Measurements from ENCODE around the gene MAST4.

The MAST4 gene

DNA sequence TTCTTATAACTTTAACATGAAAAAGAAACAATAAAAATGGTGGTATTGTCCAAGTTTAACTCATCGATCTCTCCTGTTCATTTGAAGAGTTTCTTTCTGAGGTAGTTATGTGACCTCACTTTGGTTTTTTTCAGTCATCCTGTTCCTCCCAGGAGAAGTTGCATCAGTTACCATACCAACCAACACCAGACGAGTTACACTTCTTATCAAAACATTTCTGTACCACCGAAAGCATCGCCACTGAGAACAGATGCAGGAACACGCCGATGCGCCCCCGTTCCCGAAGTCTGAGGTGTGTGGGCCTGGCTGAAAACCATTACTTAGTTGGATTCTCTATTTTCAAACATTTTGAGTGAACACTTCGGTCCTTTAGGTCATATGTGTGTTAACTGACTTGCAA lies 504.1 kb downstream of the MAST4 start:
- H3K27ac Mint-ChIP-seq, result no peak overlapping the region
- H3K4me1 Mint-ChIP-seq, result peaks cover 16% of the 10 kb centered on the region
- H3K36me3 Mint-ChIP-seq (ENCODE audit: low read depth), result peaks cover 20% of the 10 kb centered on the region
- no peaks in the 10 kb centered on the region for H3K9me3 Mint-ChIP-seq
- TF ChIP-seq, protein P1, sequence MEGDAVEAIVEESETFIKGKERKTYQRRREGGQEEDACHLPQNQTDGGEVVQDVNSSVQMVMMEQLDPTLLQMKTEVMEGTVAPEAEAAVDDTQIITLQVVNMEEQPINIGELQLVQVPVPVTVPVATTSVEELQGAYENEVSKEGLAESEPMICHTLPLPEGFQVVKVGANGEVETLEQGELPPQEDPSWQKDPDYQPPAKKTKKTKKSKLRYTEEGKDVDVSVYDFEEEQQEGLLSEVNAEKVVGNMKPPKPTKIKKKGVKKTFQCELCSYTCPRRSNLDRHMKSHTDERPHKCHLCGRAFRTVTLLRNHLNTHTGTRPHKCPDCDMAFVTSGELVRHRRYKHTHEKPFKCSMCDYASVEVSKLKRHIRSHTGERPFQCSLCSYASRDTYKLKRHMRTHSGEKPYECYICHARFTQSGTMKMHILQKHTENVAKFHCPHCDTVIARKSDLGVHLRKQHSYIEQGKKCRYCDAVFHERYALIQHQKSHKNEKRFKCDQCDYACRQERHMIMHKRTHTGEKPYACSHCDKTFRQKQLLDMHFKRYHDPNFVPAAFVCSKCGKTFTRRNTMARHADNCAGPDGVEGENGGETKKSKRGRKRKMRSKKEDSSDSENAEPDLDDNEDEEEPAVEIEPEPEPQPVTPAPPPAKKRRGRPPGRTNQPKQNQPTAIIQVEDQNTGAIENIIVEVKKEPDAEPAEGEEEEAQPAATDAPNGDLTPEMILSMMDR (IDR thresholded peaks at IDR 0.05; ENCODE audit: unreplicated experiment in 3 of 3), result no peak
- H3K27me3 Mint-ChIP-seq (ENCODE audit: low read depth), result no peaks in the 10 kb centered on the region
- no peak overlapping the region for H3K4me3 Mint-ChIP-seq

DNA sequence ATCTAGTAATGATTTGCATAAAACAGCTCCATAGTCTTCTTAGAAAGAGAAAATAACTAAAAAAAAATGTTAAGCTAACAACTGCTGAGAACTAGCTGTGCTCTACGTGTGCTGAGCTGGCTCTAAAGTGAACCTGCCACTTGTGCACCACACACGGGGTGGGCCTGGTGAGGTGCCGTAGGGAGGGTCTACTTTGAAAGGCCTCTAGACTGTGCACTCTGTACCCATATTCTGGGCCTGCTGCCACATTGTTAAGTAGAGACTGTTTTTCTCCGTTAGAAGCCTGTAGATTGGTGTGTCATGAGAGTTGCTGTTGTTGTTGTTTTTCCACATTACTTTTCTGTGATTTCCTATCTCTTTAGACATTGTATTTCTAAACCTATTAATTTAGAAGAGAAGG lies 506.5 kb downstream of the MAST4 start:
- Mint-ChIP-seq H3K27ac (no peak overlapping the region), H3K9me3 (no peaks in the 10 kb centered on the region)
- TF ChIP-seq, protein P1 (IDR thresholded peaks at IDR 0.05; ENCODE audit: unreplicated experiment in 3 of 3), result no peak

DNA sequence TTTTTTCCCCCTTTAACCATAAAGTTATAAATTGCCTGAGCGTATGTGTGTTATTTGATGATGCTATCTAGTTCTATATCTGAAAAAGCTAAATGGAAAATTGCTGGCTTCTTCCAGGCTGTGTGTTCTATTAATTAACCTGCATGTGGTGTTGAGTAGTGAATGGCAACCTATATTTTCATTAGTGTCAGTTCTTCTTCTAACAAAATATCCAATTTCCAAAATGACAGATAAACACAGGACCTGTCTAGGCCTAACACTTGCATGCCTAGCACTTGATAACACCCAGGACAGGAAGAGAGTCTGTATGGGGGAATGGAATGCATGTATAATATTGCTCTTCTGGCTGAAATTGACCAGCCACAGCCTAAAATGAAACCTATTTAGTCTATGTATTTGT lies 508.7 kb downstream of the MAST4 start:
- H3K4me1 Mint-ChIP-seq, result peaks cover 5% of the 10 kb centered on the region
- peaks cover 32% of the 10 kb centered on the region for H3K36me3 Mint-ChIP-seq (ENCODE audit: low read depth)
- no peaks in the 10 kb centered on the region for H3K27me3 Mint-ChIP-seq (ENCODE audit: low read depth)
- no peak overlapping the region for H3K4me3 Mint-ChIP-seq
- no peak overlapping the region for H3K27ac Mint-ChIP-seq
- H3K9me3 Mint-ChIP-seq, result no peaks in the 10 kb centered on the region
- TF ChIP-seq, protein P1 (IDR thresholded peaks at IDR 0.05; ENCODE audit: unreplicated experiment in 3 of 3), result no peak

More for the DNA sequence above, 506.5 kb downstream of the MAST4 start:
- Mint-ChIP-seq H3K36me3 (ENCODE audit: low read depth) (peaks cover 32% of the 10 kb centered on the region), H3K4me1 (peaks cover 8% of the 10 kb centered on the region), H3K4me3 (no peak overlapping the region), H3K27me3 (ENCODE audit: low read depth) (no peaks in the 10 kb centered on the region)

DNA sequence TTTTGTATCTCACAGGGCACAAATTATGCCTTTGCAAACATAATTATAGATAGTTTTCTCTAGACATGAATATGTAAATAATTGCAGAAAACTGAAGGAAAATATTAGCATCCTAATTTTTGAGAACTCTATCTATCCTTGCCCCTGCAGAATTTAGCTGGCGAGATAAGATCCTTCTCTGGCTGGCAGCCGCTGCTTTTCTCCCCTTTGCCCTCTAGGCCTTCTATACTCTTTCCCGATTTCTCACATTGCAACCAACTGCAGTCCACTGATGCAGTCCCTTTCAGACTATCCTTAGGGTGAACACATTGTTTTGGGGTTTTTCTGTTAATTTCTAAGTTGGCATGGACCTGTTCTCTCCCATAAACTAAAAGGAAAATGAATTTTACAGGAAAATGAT lies 509.1 kb downstream of the MAST4 start:
- Mint-ChIP-seq H3K36me3 (ENCODE audit: low read depth) (peaks cover 32% of the 10 kb centered on the region), H3K27ac (no peak overlapping the region), H3K27me3 (ENCODE audit: low read depth) (no peaks in the 10 kb centered on the region), H3K4me1 (peaks cover 5% of the 10 kb centered on the region), H3K9me3 (no peaks in the 10 kb centered on the region), H3K4me3 (no peak overlapping the region)
- TF ChIP-seq, protein P1 (IDR thresholded peaks at IDR 0.05; ENCODE audit: unreplicated experiment in 3 of 3), result no peak

DNA sequence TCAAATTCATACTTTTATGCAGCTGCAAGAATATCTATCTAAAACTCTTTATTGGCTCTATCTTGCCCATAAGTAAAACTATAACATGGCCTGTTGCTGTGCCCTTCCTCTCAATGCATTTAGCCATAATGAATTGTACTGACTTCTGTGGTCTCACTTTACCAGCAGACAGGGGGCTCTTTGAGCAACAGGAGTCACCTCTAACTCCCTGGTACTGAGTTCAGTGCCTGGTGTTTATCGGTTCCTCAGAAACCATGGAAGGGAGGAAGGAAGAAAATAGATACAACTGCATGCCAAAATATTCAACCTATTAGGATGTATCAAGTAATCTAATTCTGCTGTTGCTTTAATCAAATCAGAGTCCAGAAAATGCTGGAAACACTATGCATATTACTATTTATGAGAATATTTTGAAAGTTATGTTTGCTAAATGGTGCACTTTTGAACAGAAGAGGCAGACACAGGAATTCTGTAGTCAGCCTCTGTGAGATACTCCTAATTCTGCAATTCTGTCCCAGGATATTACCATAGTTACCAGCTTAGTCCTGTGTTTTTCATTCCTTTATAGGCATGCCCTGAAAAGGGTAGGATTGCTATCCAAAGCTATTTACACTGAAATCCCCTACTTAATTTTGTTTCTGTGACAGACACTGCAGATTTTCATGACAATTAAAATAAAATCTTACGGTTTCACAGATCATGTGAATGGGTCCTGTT lies 510.6 kb downstream of the MAST4 start:
- Mint-ChIP-seq H3K27ac (no peak overlapping the region), H3K36me3 (ENCODE audit: low read depth) (peaks cover 36% of the 10 kb centered on the region), H3K4me1 (peaks cover 5% of the 10 kb centered on the region), H3K4me3 (no peak overlapping the region), H3K9me3 (no peaks in the 10 kb centered on the region), H3K27me3 (ENCODE audit: low read depth) (no peaks in the 10 kb centered on the region)
- TF ChIP-seq, protein P1 (IDR thresholded peaks at IDR 0.05; ENCODE audit: unreplicated experiment in 3 of 3), result no peak

DNA sequence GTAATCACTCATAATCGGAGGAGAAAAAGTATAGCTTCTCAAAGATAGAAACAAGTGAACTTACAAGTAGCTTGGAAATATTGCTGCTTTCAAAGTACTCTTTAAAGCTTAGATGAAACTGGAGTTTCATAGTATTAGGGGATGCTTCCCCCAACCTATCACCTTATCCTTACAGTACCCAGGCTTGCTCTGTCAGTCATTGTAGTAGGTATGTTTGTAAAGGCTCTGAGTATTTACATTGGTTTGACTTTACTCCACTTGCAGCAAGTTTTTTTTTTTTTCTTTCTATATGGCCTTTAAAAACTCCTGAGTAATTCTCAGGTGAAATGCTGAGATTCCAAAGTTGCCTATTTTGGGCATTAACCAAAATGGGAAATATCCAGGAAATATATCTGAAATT lies 515.6 kb downstream of the MAST4 start:
- H3K4me1 Mint-ChIP-seq, result peaks cover 10% of the 10 kb centered on the region
- H3K27me3 Mint-ChIP-seq (ENCODE audit: low read depth), result no peaks in the 10 kb centered on the region
- H3K27ac Mint-ChIP-seq, result no peak overlapping the region
- no peaks in the 10 kb centered on the region for H3K9me3 Mint-ChIP-seq
- peaks cover 33% of the 10 kb centered on the region for H3K36me3 Mint-ChIP-seq (ENCODE audit: low read depth)
- TF ChIP-seq, protein P1 (IDR thresholded peaks at IDR 0.05; ENCODE audit: unreplicated experiment in 3 of 3), result no peak
- H3K4me3 Mint-ChIP-seq, result no peak overlapping the region

Data from nephron (organoid).